Activated CD8-positive, alpha-beta memory T cell treated with anti-CD3 and anti-CD28 coated beads, Interleukin-2, amount 50 U/mL, for 48 hours (primary cell): ENCODE data around the gene TAOK3.
"Not testable (repeated sequence)": the region's sequence is repeated elsewhere in the genome, so short reads cannot be mapped to it uniquely, and the experiment has no call there.

ENCODE experiments used
- DNase-seq: peaks from one replicate; pipeline ENCODE4 v3.0.0-alpha.2; 2020

TAOK3 gene

DNA sequence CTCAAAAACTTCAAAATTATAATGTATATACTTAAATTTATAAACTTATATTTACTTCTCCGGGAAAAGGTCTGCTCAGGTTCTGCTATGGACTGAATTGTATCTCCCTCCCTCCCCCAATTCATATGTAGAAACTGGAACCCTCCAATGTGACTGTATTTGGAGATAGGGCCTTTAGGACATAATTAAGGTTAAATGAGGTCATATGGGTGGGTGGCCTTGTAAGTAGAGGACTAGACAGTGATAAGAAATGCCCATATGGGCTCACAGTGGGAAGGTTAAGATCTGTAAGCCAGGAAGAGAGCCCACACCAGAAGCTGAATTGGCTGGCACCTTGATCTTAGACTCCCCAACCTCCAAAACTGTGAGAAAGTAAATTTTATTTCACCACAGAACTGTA is 84.5 kb downstream of the TAOK3 start:
- DNase-seq: no peak

DNA sequence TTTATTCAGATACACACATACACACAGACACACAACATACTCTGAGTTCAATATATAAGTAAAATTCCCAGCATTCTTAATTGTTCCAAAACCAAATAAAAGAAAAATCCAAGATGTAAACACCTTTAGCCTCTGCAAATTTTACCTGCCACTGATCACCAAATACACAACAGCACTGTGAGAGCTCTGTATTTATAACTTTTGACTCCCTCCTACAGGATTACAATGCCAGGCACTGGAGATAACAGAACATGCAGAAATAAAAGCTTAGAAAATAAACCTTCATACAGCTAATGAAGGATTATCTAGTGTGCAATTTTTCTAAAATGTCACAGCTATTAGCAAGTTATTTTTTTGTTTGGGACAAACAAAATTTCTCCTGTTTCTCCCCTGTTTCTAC is 85.0 kb downstream of the TAOK3 start:
- DNase-seq: no peak

DNA sequence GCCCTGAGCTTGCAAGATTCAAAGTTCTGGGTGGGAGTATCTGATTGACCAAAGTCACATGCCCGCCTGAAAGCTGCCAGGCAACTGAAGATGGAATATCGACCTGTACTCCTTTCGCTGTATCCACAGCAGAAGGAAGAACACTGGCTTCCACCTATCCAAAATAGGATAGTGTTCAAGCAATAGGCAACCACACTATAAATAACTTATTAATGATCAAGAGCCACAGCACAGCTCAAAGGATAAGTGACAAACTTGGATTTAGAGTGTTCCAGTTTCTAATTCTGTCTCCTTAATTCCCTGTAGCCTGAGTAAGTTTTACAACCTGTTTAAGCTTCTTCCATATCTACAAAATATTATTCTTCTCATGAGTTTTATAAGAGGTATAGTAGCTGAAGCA is 89.9 kb downstream of the TAOK3 start:
- no peak for DNase-seq

DNA sequence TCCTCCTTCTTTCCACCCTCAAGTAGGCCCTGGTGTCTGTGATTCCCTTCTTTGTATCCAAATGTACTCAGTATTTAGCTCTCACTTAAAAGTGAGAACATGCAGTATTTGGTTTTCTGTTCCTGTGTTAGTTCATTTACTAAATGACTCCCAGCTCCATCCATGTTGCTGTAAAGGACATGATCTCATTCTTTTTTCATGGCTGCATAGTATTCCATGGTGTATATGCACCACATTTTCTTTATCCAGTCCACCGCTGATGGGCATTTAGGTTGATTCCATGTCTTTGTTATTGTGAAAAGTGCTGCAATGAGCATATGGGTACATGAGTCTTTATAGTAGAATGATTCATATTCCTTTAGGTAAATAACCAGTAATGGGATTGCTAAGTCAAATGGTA is 94.4 kb downstream of the TAOK3 start:
- not testable (repeated sequence) for DNase-seq

DNA sequence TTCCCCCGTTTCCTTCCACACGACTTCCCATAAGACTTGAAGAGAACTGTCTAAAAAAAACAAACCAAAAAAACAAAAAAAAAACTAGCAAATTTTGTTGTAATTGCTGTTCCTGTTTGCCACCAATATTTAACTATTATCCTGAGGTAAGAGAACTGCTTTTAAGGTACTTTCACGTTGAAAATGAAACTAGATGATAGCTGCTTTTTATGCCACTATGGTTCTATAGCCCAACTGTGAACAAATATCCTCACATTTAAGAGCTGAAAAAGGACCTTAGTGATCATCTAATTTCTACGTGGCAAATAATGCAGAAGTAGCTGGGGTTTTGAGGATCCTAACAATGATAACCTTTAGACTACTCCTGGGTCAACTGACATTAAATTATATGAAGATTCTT is 98.6 kb downstream of the TAOK3 start:
- DNase-seq: no peak

DNA sequence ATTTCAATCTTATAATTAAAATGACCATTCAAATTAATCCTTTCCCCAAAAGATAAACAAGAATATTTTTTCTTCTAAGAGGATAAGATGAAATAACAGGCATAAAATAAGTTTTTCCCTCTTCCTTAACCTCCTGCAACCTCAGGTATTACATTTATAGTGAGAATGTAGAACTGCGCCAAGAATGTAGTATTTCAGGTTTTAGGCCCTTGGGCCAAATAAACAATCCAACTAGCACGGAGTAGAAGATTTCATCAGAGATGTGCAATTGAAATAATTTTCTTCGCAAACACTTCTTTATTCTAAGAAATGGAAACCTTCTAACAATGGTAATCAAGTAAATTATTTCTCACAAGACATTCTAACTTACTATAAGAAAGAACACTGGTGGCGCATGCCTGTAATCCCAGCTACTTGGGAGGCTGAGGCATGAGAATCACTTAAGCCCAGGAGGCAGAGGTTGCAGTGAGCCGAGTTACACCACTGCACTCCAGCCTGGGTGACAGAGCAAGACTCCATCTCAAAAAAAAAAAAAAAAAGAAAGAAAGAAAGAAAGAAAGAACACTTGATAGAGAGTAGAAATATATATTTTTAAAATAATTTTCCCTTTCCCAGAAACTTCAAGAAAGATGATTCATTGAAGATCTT is 100.8 kb downstream of the TAOK3 start:
- no peak for DNase-seq

DNA sequence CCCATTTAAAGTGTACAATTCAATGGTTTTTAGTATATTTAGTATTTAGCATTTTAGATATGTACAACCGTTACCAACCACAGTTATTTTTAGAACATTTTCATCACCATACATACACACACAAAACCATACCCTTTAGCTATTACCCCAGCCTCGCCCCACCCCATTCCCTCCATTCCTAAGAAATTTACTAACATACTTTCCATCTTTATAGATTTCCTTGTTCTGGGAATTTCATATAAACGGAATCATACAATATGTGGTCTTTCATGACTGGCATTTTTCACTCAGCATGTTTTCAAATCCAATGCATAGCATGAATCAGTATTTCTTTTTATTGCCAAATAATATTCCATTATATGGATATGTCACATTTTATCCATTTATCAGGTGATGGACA is 101.5 kb downstream of the TAOK3 start:
- no peak for DNase-seq

DNA sequence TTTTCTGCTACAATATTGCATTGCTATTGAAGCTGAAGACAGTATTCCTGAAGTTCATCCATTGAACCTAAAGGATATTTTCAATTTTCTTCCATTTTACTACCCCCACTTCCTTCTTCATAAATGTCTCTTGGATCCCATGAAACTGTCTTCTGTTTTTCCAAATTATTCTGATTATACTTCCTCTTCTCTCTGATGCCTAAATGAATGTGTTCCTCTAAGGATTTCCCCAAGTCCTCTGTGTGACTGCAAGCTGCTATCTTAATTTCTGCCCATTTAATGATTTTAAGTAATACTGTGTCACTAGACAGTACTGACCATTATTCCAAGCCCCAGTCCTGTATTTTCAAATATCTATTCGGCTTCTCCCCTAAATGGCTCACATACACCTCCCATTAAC is 102.9 kb downstream of the TAOK3 start:
- no peak for DNase-seq

DNA sequence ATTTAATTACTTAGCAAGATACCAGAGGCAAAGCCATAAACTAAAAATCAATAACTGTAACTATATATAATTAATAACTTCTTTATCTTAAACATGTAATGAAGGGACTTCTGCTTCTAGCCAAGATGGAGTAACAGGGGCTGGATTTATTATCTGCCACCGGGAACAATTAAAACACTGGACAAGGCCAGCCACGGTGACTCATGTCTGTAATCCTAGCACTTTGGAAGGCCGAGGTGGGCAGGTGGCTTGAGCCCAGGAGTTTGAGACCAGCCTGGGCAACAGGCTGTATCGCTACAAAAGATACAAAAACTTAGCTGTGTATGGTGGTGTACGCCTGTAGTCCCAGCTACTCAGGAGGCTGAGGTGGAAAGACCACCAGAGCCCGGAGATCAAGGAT is 113.6 kb downstream of the TAOK3 start:
- DNase-seq: no peak

DNA sequence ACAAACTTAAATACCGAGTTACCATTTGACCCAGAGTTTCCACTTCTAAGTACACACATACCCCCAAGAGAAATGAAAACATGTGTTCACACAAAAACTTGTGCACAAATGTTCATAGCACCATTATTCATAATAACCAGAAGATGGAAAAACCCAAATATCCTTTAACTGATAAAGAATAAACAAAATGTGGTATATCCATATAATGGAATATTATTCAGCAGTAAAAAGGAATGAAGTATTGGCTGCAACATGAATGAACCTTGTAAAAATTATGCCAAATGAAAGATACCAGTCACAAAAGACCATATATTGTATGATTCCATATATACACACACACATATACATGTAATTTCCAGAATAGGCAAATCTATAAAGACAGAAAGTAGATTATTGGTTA is 116.4 kb downstream of the TAOK3 start:
- DNase-seq: no peak

DNA sequence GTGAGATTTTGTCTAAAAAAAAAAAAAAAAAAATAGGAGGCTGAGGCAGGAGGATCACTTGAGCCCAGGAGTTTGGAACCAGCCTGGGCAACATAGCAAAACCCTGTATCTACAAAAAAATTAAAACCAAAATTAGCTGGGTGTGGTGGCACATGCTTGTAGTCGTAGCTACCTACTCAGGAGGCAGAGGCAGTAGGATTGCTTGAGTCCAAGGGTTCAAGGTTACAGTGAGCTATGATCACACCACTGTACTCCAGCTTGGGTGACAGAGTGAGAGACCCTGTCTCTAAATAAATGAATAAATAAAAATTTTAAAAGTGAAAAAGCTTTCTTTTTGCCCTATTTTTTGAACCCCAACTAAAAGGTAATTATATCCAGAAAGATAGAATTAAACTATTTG is 123.2 kb downstream of the TAOK3 start:
- no peak for DNase-seq

DNA sequence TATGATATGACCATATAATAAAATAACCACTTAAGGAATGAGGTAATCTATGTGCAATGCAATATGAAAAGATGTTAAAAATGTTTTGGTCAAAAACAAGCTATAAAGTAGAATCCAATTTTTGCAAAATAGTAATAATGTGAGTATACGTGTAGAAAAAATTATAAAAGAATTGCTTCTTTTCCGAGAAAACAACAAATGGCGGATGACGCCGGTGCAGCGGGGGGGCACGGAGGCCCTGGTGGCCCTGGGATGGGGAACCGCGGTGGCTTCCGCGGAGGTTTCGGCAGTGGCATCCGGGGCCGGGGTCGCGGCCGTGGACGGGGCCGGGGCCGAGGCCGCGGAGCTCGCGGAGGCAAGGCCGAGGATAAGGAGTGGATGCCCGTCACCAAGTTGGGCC is 126.8 kb downstream of the TAOK3 start:
- DNase-seq: not testable (repeated sequence)

DNA sequence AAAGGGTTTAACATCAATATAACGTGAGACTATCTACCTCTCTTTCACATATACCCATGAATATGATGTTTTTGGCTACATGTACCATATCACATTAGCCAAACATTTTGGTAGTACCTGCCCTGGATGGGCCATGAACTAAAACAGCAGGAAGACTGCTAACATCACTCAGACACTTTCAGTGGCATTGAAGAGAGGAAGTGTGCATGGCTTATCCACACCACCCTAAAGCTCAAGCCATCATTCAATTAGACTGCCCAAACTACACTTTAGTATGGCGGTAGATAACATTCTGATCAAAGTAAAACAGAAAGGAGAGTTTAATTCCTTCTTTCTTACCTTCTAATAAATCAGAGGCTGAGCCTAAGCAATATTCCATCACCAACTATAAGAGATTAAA is 133.8 kb downstream of the TAOK3 start:
- DNase-seq: no peak

DNA sequence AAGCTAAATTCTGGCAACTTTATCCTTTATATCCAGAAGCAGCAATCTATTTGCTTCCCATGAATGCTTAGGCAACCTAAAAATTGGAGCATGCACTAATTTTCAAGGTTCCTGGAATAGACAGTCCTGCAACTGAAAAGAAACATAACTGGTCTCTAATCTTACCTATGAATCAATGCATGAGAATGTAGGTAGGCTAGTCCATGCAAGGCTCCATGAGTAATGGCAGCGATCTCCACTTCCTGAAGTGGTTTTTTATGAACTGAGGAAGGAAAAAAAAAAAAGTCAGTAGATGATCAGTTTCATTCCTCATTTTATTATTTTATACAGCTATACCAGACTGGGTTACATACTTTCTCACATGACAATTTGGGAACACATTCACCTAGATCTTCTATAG is 134.8 kb downstream of the TAOK3 start:
- no peak for DNase-seq

DNA sequence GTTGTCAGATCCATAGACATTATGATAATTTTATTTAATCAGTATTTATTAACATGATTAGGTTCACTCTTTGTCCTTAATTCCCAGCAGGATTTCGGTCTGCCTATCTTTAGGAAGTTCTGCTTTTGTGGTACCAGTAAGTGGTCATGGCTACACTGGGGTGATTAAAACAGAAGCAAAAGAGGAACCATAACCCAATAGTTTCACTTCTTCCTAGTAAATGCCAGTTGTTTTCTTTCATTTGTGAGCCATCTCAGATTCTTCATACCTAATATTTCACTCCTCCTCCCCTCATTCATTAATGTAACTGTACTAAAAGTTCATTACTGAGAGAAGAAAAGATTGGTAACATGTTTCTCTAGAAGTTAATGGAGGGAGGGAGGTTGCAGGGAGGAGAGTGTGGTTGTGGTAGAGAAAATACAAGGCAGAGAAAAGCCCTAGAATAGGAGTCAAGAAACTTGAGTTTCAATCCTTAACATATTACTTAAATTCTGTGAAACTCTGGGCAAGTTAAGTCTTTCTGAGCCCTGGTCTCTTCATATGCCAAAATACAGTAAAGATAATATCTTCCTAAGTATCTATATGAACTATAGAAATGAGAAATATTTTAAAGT is 135.5 kb downstream of the TAOK3 start:
- DNase-seq: no peak

DNA sequence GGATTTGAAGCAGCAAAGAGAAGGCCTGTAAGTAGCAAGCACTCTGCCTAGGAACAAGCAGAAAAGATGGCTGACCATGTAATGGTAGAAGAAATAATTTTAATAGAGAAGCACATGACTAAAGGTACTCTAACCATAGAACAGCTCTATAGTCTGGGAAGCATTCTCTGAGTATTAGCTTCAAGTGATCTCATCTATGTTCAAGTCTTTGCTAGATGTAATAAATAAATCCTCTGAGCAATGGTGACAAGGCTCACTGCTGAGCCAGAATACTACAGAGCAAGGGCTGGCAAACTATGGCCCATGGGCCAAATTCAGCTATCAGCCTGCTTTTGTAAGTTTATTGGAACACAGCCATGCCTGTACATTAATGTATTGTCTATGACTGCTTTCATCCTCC is 152.0 kb downstream of the TAOK3 start:
- DNase-seq: no peak

DNA sequence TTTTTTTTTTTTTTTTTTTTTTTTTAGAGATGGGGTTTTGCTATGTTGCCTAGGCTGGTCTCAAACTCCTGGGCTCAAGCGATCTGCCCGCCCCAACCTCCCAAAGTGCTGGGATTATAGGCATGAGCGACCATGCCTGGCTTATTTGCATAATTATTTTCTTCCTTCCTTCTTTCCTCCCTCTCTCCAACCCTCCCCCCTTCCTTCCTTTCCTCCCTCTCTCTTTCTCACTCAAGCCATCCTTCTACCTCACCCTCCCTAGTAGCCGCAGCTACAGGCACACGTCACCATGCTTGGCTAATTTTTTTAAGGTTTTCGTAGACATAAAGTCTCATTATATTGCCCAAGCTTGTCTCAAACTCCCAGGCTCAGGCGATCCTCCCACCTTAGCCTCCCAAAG is 152.9 kb downstream of the TAOK3 start:
- no peak for DNase-seq

DNA sequence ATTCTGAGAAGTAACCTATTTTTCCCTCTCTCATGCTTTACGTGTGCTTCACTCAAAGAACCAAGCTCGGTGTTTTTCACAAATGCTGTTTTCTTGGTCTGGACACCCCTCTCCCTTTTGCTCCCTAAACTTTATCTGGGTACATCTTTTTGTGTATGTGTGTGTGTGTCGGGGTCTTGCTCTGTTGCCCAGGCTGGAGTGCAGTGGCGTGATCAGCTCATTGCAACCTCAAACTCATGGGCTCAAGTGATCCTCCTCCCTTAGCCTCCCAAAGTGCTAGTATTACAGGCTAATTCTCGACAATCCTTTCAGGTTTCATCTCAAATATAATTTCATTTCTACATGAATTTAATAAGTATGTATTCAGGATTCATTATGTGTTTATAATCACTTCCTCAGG is 153.6 kb downstream of the TAOK3 start:
- no peak for DNase-seq

DNA sequence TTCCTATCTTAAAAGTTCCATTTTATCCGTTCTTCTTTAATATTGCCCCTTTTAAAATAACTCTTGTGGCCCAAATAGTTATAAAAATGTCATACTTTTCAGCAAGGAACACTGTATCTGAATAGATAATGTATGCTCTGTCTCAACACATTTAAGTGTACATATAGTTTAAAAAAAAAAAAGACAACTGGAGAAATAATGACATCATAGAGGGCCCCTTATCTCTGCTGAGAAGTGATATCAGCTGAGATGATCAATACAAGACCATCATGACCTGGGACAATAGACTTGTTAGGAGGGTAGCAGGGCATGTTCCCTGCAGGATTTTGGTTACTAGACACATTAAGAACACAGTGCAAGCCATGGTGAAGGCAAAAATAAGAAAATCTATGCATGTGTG is 159.3 kb downstream of the TAOK3 start:
- no peak for DNase-seq

DNA sequence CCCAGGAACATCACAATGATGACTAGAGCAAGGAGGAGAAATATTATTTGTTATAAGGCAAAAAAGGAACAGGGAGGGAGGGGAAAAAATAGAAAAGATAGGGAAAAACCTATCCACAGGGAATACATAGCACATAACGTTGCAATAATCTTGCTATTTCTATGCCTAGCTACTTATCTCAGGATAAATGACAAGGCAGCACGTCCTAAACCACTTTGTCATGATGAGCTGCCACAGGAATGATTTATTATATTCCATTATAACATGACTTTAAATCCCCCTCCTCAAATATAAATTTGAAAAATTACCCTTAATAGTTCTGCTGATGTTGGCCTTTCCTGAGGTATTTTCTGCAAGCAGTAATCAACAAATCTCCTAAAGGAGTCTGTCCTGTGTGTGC is 160.1 kb downstream of the TAOK3 start:
- no peak for DNase-seq

DNA sequence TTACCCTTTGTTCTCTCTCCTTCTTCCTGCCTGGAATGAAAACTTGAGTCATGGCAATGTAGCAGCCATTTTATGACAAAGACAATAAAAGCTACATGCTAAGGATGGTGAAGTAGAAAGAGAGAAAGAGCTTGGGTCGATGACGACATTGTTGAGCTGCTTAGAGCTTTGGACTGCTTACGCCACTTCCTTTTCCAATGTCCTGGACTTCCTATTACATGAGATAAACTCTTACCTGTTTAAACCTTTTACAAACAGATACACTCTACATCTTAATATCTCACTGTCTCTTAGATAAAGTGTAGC is 166.6 kb downstream of the TAOK3 start:
- DNase-seq: no peak

DNA sequence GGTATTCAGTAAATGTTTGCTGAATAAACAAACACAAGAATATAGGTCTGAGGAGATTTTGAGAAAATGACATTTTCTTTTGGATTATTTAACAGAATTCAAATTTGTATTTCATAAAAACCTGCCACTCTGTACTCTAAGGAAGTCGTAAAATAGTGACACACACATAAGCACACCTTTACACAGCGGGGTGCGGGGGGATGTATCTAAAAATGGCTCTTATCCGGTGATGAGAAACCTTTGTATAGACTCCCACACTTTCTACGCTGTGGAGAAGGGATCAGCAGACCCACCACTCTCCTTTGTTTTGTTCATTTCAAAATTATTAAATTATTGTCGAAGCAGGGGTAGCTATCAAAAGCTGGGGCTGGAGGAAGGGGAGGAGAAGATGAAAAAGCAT is 178.7 kb downstream of the TAOK3 start:
- DNase-seq: no peak

DNA sequence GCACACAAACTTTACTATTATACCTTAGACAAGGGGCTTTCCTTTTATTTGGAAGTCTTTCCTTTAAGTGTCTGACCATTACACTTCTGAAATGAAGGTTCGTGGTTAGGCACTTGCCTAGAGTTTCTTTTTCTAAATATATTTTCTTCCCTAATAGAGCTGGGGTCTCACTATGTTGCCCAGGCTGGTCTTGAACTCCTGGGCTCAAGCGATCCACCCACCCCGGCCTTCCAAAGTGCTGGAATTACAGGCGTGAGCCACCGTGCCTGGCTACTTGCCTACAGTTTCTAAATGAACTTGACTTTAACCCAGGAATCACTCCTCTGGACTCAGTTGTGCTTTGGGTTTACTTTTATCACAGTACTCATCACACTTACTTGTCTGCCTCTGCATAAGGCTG is 179.2 kb downstream of the TAOK3 start:
- no peak for DNase-seq

DNA sequence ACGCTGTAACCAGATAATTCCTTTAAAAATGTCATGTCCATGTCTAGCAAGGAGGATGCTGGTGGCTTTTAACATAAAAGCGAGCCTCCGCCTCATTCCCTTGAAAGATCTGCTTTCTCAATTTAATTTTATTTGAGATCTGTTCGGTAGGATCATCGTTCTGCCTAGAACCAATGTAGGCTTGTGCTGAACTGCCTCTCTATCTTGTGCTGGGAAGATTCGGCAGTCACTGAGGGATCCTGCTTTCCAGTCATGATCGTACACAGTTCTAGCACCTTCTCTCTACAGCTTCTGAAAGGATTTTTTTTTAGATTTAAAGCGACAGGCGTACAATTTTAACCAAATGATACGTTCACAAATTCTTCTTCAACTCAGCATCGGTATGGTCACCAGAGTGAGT is 182.4 kb downstream of the TAOK3 start:
- DNase-seq: no peak

DNA sequence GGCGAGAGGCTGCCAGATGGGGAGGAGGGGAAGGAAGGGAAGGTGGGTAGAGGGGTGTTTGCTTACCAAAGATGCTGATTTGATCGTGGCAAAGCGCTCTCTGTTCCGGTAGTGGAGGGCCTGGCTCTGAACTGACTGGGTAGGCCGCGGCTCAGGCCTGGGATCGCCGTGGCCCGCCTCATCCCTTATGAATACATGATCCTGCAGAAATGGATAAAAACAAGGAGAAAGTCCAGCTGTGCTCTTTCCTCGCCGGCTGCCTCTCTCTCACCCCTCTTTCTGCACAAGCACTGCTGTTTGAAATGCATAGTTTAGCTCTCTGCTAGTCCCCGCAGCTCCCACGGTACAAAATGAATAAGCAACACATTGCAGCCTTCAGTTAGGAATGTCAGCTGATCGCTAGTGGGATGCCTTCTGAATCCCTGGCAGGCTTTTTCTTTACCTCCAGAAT is 182.9 kb downstream of the TAOK3 start:
- no peak for DNase-seq
